SK-N-SH (cell line): ENCODE measurements around the gene MCTP1. TPM values are rescaled to one million over a fixed set of nuclear protein-coding genes. Genes with fewer than 3 reads are reported as not detected.

Experiments used
- CTCF ChIA-PET: fragments of 300-600, 350-600 bp; formaldehyde crosslinking; extraction: SDS; loops from one replicate; lab custom pipeline; 2021; lab: Yijun Ruan, JAX
- POLR2A ChIA-PET: fragments of 350-600 bp; sonication (Branson Sonifier 250); formaldehyde crosslinking; extraction: SDS; loops from one replicate; lab custom pipeline; 2020; ENCODE audit warnings: antibody characterized with exemption, inconsistent platforms; lab: Yijun Ruan, JAX
- DNase-seq: peaks from one replicate; pipeline ENCODE4 v3.0.0; 2012
- H2AFZ ChIP-seq: fragments of 200-600 bp; sonication (generic); 2 replicates; pipeline ENCODE4 v1.8.1; 2016; ENCODE audit warnings: antibody characterized with exemption, mild to moderate bottlenecking, low read depth
- H3F3A ChIP-seq: fragments of 200-600 bp; sonication (generic); replicated peaks from 2 replicates; pipeline ENCODE3; 2016; ENCODE audit warnings: antibody characterized with exemption, mild to moderate bottlenecking; ENCODE audit not compliant: insufficient read depth
- H3K27ac ChIP-seq, 2 experiments: fragments of 200-500 bp in 1 of 2; fragments of 200-600 bp in 1 of 2; sonication (Bioruptor generic) in 1 of 2; sonication (generic), shearing (Covaris generic) in 1 of 2; 2 replicates each; pipeline versions ENCODE4 v1.5.1 to v1.6.1; 2014 to 2016; ENCODE audit warnings: low read depth in 2 of 2, inconsistent platforms in 1 of 2, low read length in 1 of 2, mild to moderate bottlenecking in 1 of 2, mixed read lengths in 1 of 2
- H3K27me3 ChIP-seq: fragments of 200-600 bp; sonication (generic), shearing (Covaris generic); 2 replicates; pipeline ENCODE4 v1.6.1; 2016; ENCODE audit warnings: mixed run types; ENCODE audit not compliant: insufficient read depth
- H3K36me3 ChIP-seq, 2 experiments: fragments of 200-500 bp in 1 of 2; fragments of 200-600 bp in 1 of 2; sonication (Bioruptor generic) in 1 of 2; sonication (generic) in 1 of 2; replicated peaks in 1 of 2; 2 replicates each; pipeline versions ENCODE3 to v1.5.1; 2014 to 2016; ENCODE audit warnings: low read length in 1 of 2, mild to moderate bottlenecking in 1 of 2; ENCODE audit not compliant: insufficient read depth in 2 of 2, control insufficient read depth in 1 of 2
- H3K4me1 ChIP-seq, 2 experiments: fragments of 200-500 bp in 1 of 2; fragments of 200-600 bp in 1 of 2; sonication (Bioruptor generic) in 1 of 2; sonication (generic), shearing (Covaris generic) in 1 of 2; 2 replicates each; pipeline versions ENCODE4 v1.5.1 to v1.6.1; 2014 to 2016; ENCODE audit warnings: low read depth in 1 of 2, low read length in 1 of 2, mixed run types in 1 of 2; ENCODE audit not compliant: insufficient read depth in 2 of 2, control insufficient read depth in 1 of 2
- H3K4me2 ChIP-seq: fragments of 200-600 bp; sonication (generic), shearing (Covaris generic); 2 replicates; pipeline ENCODE4 v1.6.1; 2017; ENCODE audit warnings: mixed run types
- H3K4me3 ChIP-seq, 2 experiments: fragments of 200-500 bp in 1 of 2; fragments of 200-600 bp in 1 of 2; sonication (Bioruptor generic) in 1 of 2; sonication (generic), shearing (Covaris generic) in 1 of 2; 2 replicates each; pipeline versions ENCODE4 v1.5.1 to v1.8.1; 2014 to 2016; ENCODE audit warnings: low read depth in 2 of 2, inconsistent platforms in 1 of 2, low read length in 1 of 2, mild to moderate bottlenecking in 1 of 2, mixed read lengths in 1 of 2, moderate library complexity in 1 of 2
- H3K79me2 ChIP-seq: fragments of 200-600 bp; sonication (generic); 2 replicates; pipeline ENCODE4 v1.8.1; 2017; ENCODE audit warnings: mild to moderate bottlenecking; ENCODE audit not compliant: insufficient read depth
- H3K9ac ChIP-seq: fragments of 200-600 bp; sonication (generic); 2 replicates; pipeline ENCODE4 v1.6.1; 2017; ENCODE audit warnings: mixed run types
- H3K9me2 ChIP-seq: fragments of 200-600 bp; sonication (generic); 2 replicates; pipeline ENCODE4 v1.6.1; 2017; ENCODE audit warnings: mixed run types
- H3K9me3 ChIP-seq: fragments of 200-600 bp; sonication (generic); 2 replicates; pipeline ENCODE4 v1.6.1; 2017; ENCODE audit warnings: mixed run types, mild to moderate bottlenecking, moderate library complexity
- H4K20me1 ChIP-seq: fragments of 200-600 bp; sonication (generic); 2 replicates; pipeline ENCODE4 v1.6.1; 2017; ENCODE audit warnings: mild to moderate bottlenecking, mixed run types; ENCODE audit not compliant: insufficient read depth
- IRF3 ChIP-seq: fragments of 150-350 bp; IDR thresholded peaks from 2 replicates; pipeline ENCODE4 v1.6.1; 2016; ENCODE audit warnings: mild to moderate bottlenecking, low read depth, low read length
- JUND ChIP-seq: IDR thresholded peaks from 2 replicates; pipeline ENCODE4 v1.4.0; 2012
- PBX3 ChIP-seq: IDR thresholded peaks from 2 replicates; pipeline ENCODE4; 2012
- POLR2AphosphoS5 ChIP-seq: IDR thresholded peaks from 2 replicates; pipeline ENCODE4 v1.6.1; 2012; ENCODE audit warnings: low read depth, low read length
- RFX5 ChIP-seq: IDR thresholded peaks from 2 replicates; pipeline ENCODE4 v1.6.1; 2012; ENCODE audit warnings: mild to moderate bottlenecking, improper control_type of control experiment, low read length
- SIN3A ChIP-seq: IDR thresholded peaks from 2 replicates; pipeline ENCODE4 v1.6.1; 2012; ENCODE audit warnings: low read depth, mild to moderate bottlenecking, low read length, moderate library complexity, borderline replicate concordance
- TAF1 ChIP-seq: IDR thresholded peaks from 2 replicates; pipeline ENCODE4 v1.6.1; 2012; ENCODE audit warnings: low read depth, mild to moderate bottlenecking, low read length, moderate library complexity, borderline replicate concordance
- TCF12 ChIP-seq: IDR thresholded peaks from 2 replicates; pipeline ENCODE4 v1.4.0; 2012
- TEAD4 ChIP-seq: IDR thresholded peaks from 2 replicates; pipeline ENCODE4 v1.4.0; 2012; ENCODE audit warnings: mild to moderate bottlenecking, borderline replicate concordance; ENCODE audit not compliant: insufficient read depth
- WGBS: methylation state at CpG from one replicate; pipeline ENCODE4 v1.1.6; 2017; ENCODE audit warnings: low lambda C conversion rate; 5-methylcytosine and 5-hydroxymethylcytosine counted together
- polyA plus RNA-seq, 3 experiments: library from polyadenylated mRNA; depleted of rRNA; stranded (reverse); fragments of >200 nt; gene quantifications; 2 replicates each; pipeline ENCODE4 v1.2.3, GENCODE V29; 2012
- TF ChIP-seq, protein P1 (sequence below): IDR thresholded peaks from 2 replicates; pipeline ENCODE4 v1.6.1; 2012; ENCODE audit warnings: mild to moderate bottlenecking, low read depth, low read length, moderate library complexity
- TF ChIP-seq, protein P2 (sequence below): IDR thresholded peaks from 2 replicates; pipeline ENCODE4 v1.4.0; 2012; ENCODE audit warnings: low read depth, borderline replicate concordance
- TF ChIP-seq, protein P3 (sequence below): IDR thresholded peaks from 2 replicates; pipeline ENCODE4 v1.4.0; 2012; ENCODE audit warnings: low read depth

The MCTP1 gene
- polyA plus RNA-seq, 1 of the 3 experiments (the other 2 are of a cell fraction), result 0.53 TPM

GRCh38 chr5:94778299-94778698 is 506.6 kb downstream of the MCTP1 start:
- Histone ChIP-seq H3K36me3 (no peaks in the 10 kb centered on the region), H3K9ac (no peak overlapping the region), H3K4me2 (no peak overlapping the region), H3K79me2 (no peaks in the 10 kb centered on the region), H2AFZ (no peak overlapping the region), H3K27ac (peak overlapping the region in 1 of 2 experiments; percentile 36; a peak in 2 of 4 replicates), H3K27me3 (no peaks in the 10 kb centered on the region), H3F3A (no peaks in the 10 kb centered on the region), H4K20me1 (no peaks in the 10 kb centered on the region), H3K9me3 (no peaks in the 10 kb centered on the region), H3K4me3 (no peak overlapping the region), H3K9me2 (no peaks in the 10 kb centered on the region), H3K4me1 (peaks cover 0 to 34% of the 10 kb centered on the region in 2 experiments; a peak in 2 of 4 replicates)
- POLR2A ChIA-PET, result no interaction called here
- WGBS, result 91% methylated on average over 5 of the region's 5 CpGs
- TF ChIP-seq TCF12 (no peak), TEAD4 (no peak), JUND (no peak), PBX3 (no peak), RFX5 (no peak), TAF1 (no peak), POLR2AphosphoS5 (no peak), IRF3 (no peak), SIN3A (no peak)
- TF ChIP-seq, protein P1, sequence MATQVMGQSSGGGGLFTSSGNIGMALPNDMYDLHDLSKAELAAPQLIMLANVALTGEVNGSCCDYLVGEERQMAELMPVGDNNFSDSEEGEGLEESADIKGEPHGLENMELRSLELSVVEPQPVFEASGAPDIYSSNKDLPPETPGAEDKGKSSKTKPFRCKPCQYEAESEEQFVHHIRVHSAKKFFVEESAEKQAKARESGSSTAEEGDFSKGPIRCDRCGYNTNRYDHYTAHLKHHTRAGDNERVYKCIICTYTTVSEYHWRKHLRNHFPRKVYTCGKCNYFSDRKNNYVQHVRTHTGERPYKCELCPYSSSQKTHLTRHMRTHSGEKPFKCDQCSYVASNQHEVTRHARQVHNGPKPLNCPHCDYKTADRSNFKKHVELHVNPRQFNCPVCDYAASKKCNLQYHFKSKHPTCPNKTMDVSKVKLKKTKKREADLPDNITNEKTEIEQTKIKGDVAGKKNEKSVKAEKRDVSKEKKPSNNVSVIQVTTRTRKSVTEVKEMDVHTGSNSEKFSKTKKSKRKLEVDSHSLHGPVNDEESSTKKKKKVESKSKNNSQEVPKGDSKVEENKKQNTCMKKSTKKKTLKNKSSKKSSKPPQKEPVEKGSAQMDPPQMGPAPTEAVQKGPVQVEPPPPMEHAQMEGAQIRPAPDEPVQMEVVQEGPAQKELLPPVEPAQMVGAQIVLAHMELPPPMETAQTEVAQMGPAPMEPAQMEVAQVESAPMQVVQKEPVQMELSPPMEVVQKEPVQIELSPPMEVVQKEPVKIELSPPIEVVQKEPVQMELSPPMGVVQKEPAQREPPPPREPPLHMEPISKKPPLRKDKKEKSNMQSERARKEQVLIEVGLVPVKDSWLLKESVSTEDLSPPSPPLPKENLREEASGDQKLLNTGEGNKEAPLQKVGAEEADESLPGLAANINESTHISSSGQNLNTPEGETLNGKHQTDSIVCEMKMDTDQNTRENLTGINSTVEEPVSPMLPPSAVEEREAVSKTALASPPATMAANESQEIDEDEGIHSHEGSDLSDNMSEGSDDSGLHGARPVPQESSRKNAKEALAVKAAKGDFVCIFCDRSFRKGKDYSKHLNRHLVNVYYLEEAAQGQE, result no peak
- TF ChIP-seq, protein P2, sequence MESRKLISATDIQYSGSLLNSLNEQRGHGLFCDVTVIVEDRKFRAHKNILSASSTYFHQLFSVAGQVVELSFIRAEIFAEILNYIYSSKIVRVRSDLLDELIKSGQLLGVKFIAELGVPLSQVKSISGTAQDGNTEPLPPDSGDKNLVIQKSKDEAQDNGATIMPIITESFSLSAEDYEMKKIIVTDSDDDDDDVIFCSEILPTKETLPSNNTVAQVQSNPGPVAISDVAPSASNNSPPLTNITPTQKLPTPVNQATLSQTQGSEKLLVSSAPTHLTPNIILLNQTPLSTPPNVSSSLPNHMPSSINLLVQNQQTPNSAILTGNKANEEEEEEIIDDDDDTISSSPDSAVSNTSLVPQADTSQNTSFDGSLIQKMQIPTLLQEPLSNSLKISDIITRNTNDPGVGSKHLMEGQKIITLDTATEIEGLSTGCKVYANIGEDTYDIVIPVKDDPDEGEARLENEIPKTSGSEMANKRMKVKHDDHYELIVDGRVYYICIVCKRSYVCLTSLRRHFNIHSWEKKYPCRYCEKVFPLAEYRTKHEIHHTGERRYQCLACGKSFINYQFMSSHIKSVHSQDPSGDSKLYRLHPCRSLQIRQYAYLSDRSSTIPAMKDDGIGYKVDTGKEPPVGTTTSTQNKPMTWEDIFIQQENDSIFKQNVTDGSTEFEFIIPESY, result no peak
- TF ChIP-seq, protein P3, sequence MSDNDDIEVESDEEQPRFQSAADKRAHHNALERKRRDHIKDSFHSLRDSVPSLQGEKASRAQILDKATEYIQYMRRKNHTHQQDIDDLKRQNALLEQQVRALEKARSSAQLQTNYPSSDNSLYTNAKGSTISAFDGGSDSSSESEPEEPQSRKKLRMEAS, result no peak
- no peak for DNase-seq
- CTCF ChIA-PET, result interaction anchor here (1.7 kb wide), 1 partner anchor 72 kb away, joined by 8 read pairs; no protein-coding TSS in a partner anchor
